Umbilical cord (tissue), 1 donor: ENCODE results near the gene EXOSC10. TPM values are rescaled to one million over a fixed set of nuclear protein-coding genes. Genes with fewer than 3 reads are reported as not detected.

Experiments used
- total RNA-seq: library from RNA; depleted of rRNA; stranded (reverse); fragments of >200 nt; gene quantifications from one replicate; pipeline ENCODE4 v1.2.3, GENCODE V29; 2014; ENCODE audit warnings: low replicate concordance; ENCODE audit not compliant: insufficient read depth

EXOSC10 gene
- total RNA-seq, 1 donor from 2014 or later: 31.1 TPM

Other genes with a start within 250 kb of the EXOSC10 start
- 139 TPM for gene TARDBP, start 87.2 kb downstream of the EXOSC10 start, total RNA-seq
- 2.9 TPM for gene MASP2, start 52.6 kb downstream of the EXOSC10 start, total RNA-seq
- gene SRM, start 39.9 kb downstream of the EXOSC10 start, total RNA-seq: 17.3 TPM
- gene ANGPTL7, start 89.5 kb upstream of the EXOSC10 start, total RNA-seq: 0.24 TPM
- 21.4 TPM for gene MTOR, start 162.7 kb upstream of the EXOSC10 start, total RNA-seq
- gene UBIAD1, start 173.3 kb upstream of the EXOSC10 start, total RNA-seq: 7.9 TPM